SK-MEL-5 (cell line): ENCODE results near the gene XPC. TPM values are rescaled to one million over a fixed set of nuclear protein-coding genes. Genes with fewer than 3 reads are reported as not detected.
"Not testable (repeated sequence)": the region's sequence is repeated elsewhere in the genome, so short reads cannot be mapped to it uniquely, and the experiment has no call there.

Experiments used
- DNase-seq: peaks from one replicate; pipeline ENCODE4 v3.0.0-alpha.2; 2016; ENCODE audit warnings: low read depth, low spot score
- in situ Hi-C: cut with HindIII; loops from 2 replicates; pipeline ENCODE4 v1.10.0; 2016; ENCODE audit warnings: low sequenced_read_pairs, high pct_unique_total_duplicates, low pct_unique_long_range_greater_than_20kb
- total RNA-seq: library from RNA; depleted of rRNA; stranded (reverse); fragments of >200 nt; shearing (Covaris generic); gene quantifications from 2 replicates; pipeline ENCODE4 v1.2.3, GENCODE V29; 2014; rRNA removed

XPC gene
- total RNA-seq, 1 experiment from 2014 or later = 25.9 TPM

DNA sequence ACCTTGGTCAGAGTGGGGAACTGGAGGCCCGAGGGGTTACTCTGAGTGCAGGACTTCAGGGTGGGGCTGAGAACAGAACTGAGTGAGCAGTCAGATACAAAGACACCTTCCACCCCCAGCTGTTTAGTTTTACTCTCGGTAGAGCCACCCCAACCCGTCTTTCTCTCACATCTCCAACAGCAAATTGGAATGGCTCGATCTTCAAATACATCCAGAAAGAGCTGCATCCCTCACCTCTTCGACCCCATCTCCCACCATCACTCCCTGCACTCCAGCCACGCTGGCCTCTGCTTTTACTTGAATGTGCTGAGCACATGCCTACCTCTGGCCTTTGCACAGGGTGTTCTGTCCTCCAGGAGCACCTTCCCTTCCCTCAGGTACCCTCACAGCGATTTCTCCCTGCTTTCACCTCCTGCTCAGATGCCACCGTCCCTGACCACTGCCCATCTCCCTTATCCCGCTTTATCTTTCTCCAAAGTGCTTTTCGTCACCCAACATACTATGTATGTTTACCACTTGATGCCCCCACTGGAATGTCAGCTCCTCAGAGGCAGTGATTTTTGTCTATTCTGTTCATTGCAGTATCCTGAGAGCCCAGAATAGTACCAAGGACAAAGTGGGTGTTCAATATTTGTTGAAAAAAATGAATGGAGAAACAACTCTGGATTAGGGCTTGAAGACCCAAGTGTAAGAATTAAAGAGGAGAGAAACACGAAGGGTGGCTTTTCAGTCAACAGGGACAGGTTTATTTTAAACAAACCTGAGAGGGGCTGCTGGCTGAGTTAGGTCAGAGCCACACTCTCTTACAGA, 58.1 kb downstream of the XPC start:
- no peak for DNase-seq
- in situ Hi-C loops = no loop called here

DNA sequence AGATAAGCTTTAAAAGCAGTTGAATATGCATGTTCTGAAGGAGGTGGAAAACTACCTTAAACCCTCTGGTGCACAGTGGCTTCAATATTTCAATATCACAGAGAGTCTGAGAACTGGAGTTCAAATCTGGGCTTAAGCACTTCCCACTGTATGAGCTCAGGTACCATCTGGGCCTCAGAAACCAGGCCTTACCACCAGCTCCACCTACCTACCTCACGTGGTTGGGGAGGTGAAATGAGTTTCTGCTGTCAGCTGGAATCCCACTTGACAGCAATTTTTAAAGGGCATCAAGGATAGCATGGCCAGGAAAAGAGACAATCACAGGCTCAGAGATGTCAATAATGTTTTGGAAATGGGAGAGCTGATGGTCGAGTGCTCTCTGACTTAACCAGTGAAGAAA, 58.8 kb downstream of the XPC start:
- in situ Hi-C loops = no loop called here
- no peak for DNase-seq

DNA sequence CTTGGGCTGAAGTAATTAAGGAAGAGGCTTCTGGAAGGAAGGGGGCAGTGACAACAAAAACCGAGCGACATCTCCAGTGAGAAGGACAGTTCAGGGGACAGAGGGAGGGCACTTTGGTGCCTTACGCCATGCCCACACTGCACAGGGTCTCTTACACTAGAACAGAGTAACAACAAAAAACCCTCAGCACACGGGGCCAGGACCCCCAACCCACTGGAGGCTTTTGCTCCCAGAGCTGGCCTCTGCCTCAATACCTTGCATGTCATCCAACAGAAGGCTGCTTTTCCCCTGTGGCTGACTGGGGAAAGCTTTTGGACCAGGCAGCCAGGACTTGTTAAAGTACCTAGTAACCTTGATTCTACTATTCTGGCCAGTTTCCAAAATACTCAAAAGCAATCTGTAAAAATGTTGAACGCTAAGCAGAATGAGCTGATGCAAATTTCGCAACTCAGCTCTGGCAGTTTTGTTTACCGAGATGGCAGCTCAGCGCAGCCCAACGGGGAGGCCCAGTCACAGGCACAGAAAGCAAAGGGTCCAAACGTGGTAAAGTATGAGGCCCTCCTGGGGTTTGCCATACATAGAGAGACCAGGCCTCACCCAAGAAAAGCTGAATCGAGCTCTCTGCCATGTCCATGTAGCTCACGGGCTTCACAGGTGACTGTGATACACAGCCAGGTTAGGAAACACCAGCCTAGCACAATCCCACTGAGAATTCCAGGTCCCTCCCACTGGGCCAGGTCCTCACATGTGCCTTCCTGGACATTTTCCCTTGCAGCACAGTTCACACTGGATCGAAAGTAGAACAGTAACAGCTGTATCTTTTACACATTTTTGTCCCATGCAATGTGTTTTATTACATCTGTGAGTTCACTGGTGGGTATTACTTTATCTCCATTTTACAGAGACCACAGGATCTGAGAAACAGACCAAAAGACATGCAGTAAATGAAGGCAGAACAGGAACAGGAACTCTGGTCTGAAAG, 59.7 kb downstream of the XPC start:
- no peak for DNase-seq
- in situ Hi-C loops = no loop called here

DNA sequence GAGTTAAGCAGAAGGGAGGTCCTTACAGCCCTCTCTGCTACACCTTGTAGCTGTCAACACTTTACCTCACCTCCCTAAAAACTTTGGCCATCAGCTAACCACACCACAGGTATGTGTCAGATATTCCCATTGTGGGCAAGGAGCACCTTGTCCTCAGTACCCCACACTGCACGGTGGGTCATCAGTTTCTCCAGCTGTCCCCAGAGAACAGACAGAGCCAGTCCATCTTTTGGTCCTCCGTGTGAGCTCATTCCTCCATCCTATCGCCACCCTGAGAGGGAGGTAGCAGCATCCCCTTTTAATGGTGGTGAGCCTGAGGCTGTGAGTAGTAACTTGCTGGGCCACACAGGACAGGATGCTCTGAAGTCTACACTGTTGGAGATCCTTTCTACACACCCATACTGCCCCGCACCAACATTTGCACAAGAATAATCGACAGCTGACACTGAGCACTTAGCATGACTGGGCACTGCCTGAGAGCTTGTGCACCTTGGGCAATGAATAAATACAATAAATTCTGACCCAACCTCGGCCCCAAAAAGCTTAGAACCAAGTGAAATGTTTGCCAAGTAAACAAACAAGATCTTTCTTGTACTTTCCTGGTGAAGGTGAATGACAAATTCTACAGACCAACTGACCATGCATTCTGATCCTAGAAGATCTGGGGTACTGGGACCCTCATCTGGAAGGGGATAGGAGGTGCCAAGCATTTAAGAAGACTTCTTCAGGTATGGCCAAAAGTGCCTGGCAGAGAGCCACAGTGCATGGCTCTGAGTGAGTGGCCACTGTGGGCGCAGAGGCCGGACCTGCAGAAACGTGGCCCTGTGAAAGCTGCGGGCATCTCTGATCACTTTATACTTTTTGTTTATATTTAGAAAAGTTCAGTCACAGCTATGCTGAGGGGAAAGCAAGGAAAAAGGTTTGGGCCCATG, 60.7 kb downstream of the XPC start:
- DNase-seq = no peak
- in situ Hi-C loops = no loop called here

DNA sequence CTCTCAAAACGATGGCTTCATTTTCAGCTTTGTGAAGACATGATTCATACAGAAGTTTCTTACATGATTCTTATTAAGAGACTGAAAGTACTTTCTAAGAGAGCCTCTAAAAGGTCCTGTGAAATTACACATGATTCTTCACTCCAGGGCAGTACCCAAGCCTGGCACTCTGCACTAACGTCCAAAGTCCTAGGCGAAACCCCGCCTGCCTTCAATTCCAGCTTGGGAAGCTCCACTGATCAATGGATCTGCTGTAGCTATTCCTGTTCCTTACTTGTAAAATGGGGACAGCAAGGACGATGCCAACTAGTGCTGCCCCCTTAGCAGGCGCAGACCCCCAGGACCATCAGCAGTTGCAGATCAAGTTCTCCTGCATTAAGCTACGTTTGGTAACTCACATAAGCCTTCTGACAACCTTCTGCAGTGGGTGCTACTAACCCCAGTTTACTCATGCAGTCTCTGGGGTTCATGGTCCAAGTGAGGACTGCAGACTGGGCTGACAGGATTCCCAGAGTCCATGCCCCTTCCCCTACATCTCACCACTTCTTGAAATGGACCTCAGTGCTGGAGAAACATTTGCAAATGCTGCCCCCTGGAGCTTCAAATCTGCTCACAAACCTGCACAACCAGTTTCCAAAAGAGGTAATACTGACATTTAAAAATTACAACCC, 64.3 kb downstream of the XPC start:
- in situ Hi-C loops = no loop called here
- DNase-seq = peak; percentile 35

DNA sequence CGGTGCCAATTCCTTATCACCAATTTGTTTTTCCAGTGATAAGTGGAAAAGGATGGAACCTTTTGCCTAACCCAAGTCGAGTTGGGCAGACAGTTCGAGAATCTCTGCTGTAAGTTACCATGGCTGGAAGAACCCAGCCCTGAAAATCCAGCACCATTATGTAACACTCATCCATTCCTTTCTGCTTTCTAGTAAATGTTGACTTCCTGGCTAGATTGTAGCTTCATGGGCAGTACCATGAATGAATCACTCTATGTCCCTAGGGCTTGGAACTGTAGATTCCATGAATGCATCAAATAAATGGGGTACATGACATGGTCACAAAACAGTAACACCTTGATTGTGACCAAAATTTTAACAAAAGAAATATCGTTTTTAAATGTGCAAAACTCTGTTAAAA, 67.7 kb downstream of the XPC start:
- in situ Hi-C loops = no loop called here
- no peak for DNase-seq

DNA sequence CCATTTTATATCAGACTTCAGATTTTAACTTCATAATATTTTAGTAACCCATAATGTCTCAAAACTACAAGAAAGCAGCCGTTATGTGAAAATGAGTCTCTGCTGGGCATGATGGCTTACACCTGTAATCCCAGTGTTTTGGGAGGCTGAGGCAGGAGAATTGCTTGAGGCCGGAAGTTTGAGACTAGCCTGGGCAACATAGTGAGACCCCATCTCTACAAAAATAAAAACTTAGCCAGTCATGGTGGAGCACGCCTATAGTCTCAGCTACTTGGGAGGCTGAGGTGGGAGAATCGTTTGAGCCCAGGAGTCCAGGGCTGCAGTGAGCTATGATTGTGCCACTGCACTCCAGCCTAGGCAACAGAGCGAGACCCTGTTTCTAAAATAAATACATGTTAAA, 68.6 kb downstream of the XPC start:
- in situ Hi-C loops, DNase-seq: not testable (repeated sequence)

DNA sequence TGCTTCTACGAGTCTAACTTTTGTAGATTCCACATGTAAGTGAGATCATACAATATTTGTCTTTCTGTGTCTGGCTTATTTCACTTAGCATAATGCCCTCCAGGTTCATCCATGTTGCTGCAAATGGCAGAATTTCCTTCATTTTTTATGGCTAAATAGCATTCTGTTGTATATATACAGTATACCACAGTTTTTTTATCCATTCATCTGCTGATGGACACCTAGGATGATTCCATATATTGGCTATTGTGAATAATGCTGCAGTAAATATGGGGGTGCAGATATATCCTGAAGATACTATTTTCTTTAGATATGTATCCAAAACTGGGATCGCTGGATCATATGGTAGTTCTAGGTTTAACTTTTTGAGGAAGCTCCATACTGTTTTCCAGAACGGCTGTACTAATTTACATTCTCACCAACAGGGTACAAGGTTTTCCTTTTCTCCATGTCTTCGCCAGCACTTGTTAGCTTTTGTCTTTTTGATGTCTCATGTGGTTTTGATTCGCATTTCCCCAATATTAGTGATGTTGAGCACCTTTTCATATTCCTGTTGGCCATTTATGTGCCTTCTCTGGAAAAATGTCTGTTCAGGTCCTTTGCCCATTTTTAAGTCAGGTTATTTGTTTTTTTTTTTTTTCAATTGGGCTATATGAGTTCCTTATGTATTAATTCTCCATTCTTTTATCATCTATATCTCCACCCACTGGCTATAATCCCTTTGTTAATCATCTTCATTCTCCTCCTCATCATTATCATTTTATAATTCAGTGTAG, 80.6 kb downstream of the XPC start:
- in situ Hi-C loops = no loop called here

DNA sequence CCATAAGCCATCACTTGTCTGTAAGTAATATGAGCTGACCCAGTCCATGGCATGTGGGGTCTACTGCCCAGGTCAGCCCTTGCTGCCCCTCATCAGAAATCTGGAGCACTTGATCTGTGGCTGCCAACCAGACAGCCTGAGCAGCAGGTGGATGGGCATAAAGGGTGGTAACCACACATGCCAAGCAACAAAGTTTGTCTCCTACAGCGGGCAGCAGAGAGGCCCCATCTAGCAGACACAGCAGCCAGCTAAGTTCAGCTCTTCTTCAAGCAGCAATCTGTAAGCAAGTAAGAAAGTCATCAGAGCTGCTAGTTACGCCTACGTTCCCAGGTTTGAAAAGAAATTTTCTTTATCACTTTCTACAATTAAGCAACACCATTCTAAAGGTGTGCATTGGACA, 81.7 kb downstream of the XPC start:
- in situ Hi-C loops = no loop called here
- DNase-seq = peak; percentile 36

More for the DNA sequence above, 80.6 kb downstream of the XPC start:
- no peak for DNase-seq

Other genes starting within 250 kb of the XPC start
- gene CHCHD4, start 53.7 kb downstream of the XPC start, total RNA-seq = 41.0 and 42.3 TPM in 2 replicates
- 56.4 and 58.2 TPM in 2 replicates for gene TMEM43, start 53.5 kb downstream of the XPC start, total RNA-seq
- gene LSM3, start 216 bp upstream of the XPC start, total RNA-seq = 17.4 and 17.8 TPM in 2 replicates
- 9.4 and 10.2 TPM in 2 replicates for gene SLC6A6, start 224.0 kb upstream of the XPC start, total RNA-seq